Measurements from ENCODE around the gene GAPDH. TPM values are rescaled to one million over a fixed set of nuclear protein-coding genes. Genes with fewer than 3 reads are reported as not detected.

The GAPDH gene
- total and polyA plus RNA-seq, 10 of the 15 experiments (the other 5 are each of a cell fraction or from before 2014, with no cell fraction given) = 5,606 to 14,240 (median 9,400) TPM

DNA sequence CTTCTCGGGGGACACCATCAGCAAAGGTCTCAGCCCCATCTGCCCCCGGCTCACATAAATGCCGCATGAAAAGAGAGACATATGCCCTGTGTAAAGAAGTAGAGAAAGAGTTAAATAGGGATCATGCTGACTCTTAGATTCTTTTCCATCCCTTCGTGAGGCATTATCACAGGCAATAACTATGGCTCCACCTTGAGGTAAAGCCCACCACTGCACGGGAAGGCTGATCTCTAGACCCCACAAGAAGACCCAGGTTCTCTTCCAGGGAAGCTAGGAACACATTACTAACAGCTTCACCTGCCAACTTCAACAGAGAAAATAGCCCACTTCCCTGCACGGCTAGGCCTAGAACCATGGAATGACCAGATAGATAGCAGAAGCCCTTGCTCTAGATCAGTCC lies 47.9 kb downstream of the GAPDH start:
- H3K4me1 ChIP-seq (ENCODE audit: control insufficient read depth, insufficient read depth, low read length) = no peaks in the 10 kb centered on the region
- 97% methylated on average over 6 of the region's 6 CpGs for whole genome bisulfite sequencing (ENCODE audit: insufficient coverage, insufficient replicate concordance, low lambda C conversion rate, missing lambda C conversion rate)
- ChIA-PET CTCF (interaction anchor here (0.6 to 1.7 kb wide), 2 partner anchors 11 to 18 kb away, joined by 3 read pairs; no protein-coding TSS in a partner anchor), RAD21 (ENCODE audit: unreplicated experiment) (no interaction called here), POLR2A (no interaction called here), SMC1A (ENCODE audit: uncharacterized antibody, unreplicated experiment) (interaction anchor here (1.2 kb wide), 1 partner anchor 19 kb away, joined by 3 read pairs; no protein-coding TSS in a partner anchor)
- H3K79me2 ChIP-seq (ENCODE audit: control insufficient read depth, insufficient read depth, low read length) = no peaks in the 10 kb centered on the region
- no peaks in the 10 kb centered on the region for H3K27me3 ChIP-seq (replicated peaks in 1 of 2; ENCODE audit: control insufficient read depth in 2 of 2, insufficient read depth in 2 of 2, low read length in 1 of 2)
- intact Hi-C loops (cut with micrococcal nuclease; ENCODE audit: unreplicated experiment) = no loop called here
- no peak overlapping the region for H2AFZ ChIP-seq (ENCODE audit: control insufficient read depth, low read depth, low read length)
- FAIRE-seq (no peak), DNase-seq (ENCODE audit: low read depth, low spot score) (no peak), ATAC-seq (0 out of 3 replicates have a peak, but pooled peaks have one; percentile 27)
- TF ChIP-seq CBX5 (IDR thresholded peaks at IDR 0.05; ENCODE audit: low read depth) = no peak
- TF ChIP-seq TARDBP (IDR thresholded peaks at IDR 0.05; ENCODE audit: borderline replicate concordance) = no peak
- TF ChIP-seq HDGF (IDR thresholded peaks at IDR 0.05) = no peak
- no peak for TF ChIP-seq TAF1 (IDR thresholded peaks at IDR 0.05; ENCODE audit: borderline replicate concordance, low read depth, low read length)
- TF ChIP-seq DPF2 (IDR thresholded peaks at IDR 0.05) = no peak
- TF ChIP-seq CREM (IDR thresholded peaks at IDR 0.05; ENCODE audit: low read depth) = no peak
- TF ChIP-seq, protein P1, sequence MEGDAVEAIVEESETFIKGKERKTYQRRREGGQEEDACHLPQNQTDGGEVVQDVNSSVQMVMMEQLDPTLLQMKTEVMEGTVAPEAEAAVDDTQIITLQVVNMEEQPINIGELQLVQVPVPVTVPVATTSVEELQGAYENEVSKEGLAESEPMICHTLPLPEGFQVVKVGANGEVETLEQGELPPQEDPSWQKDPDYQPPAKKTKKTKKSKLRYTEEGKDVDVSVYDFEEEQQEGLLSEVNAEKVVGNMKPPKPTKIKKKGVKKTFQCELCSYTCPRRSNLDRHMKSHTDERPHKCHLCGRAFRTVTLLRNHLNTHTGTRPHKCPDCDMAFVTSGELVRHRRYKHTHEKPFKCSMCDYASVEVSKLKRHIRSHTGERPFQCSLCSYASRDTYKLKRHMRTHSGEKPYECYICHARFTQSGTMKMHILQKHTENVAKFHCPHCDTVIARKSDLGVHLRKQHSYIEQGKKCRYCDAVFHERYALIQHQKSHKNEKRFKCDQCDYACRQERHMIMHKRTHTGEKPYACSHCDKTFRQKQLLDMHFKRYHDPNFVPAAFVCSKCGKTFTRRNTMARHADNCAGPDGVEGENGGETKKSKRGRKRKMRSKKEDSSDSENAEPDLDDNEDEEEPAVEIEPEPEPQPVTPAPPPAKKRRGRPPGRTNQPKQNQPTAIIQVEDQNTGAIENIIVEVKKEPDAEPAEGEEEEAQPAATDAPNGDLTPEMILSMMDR (IDR thresholded peaks at IDR 0.05 in 2 of 3, conservative IDR thresholded peaks at IDR 0.05 in 1 of 3; ENCODE audit: control insufficient read depth in 2 of 3, extremely low read depth in 1 of 3, insufficient read depth in 1 of 3, low read depth in 3 of 3, low read length in 3 of 3) = peak in 2 of 3 experiments; percentile 13 to 14; a peak in 1 of 6 replicates
- TF ChIP-seq CEBPB (IDR thresholded peaks at IDR 0.05; ENCODE audit: borderline replicate concordance in 1 of 2, low read depth in 2 of 2, low read length in 2 of 2) = no peak
- TF ChIP-seq GATAD2B (conservative IDR thresholded peaks at IDR 0.05; ENCODE audit: low read depth) = no peak
- no TSS peak for BruUV-seq (replicated peaks)
- H3K36me3 ChIP-seq (ENCODE audit: control insufficient read depth in 2 of 2, insufficient read depth in 2 of 2, low read length in 1 of 2) = peaks cover 37 to 65% of the 10 kb centered on the region in 2 experiments
- no peak overlapping the region for H3K4me2 ChIP-seq (ENCODE audit: control insufficient read depth, insufficient read depth)
- H3K9me3 ChIP-seq (replicated peaks; ENCODE audit: control insufficient read depth, insufficient read depth, low read length) = no peaks in the 10 kb centered on the region
- no peaks in the 10 kb centered on the region for H4K20me1 ChIP-seq (ENCODE audit: control insufficient read depth, insufficient read depth)
- no peak overlapping the region for H3K9ac ChIP-seq (ENCODE audit: control insufficient read depth, insufficient read depth, low read length)
- no peak overlapping the region for H3K27ac ChIP-seq (ENCODE audit: control insufficient read depth, insufficient read depth)
- H3K4me3 ChIP-seq = no peak overlapping the region
- in situ Hi-C loops (cut with MboI) = no loop called here
